GM06990 (cell line): ENCODE results near the gene TMEM255B.

Experiments used
- DNase-seq: peaks from one replicate; pipeline ENCODE4 v3.0.0-alpha.2; 2011; ENCODE audit not compliant: insufficient read length; ENCODE audit errors: extremely low read depth
- H3K27me3 ChIP-seq: replicated peaks from 2 replicates; pipeline ENCODE4 v1.6.0; 2011; ENCODE audit warnings: low read length; ENCODE audit not compliant: control insufficient read depth, insufficient read depth
- H3K36me3 ChIP-seq: 2 replicates; pipeline ENCODE4 v1.5.1; 2011; ENCODE audit warnings: low read length; ENCODE audit not compliant: control insufficient read depth, insufficient read depth
- H3K4me3 ChIP-seq: replicated peaks from 2 replicates; pipeline ENCODE4 v1.5.1; 2011; ENCODE audit warnings: low read depth, mild to moderate bottlenecking, control low read depth, low read length
- TF ChIP-seq, protein P1 (sequence below): IDR thresholded peaks from 2 replicates; pipeline ENCODE4 v1.5.1; 2011; ENCODE audit warnings: low read length, control low read depth, mild to moderate bottlenecking, inconsistent platforms; ENCODE audit not compliant: insufficient read depth, poor library complexity, severe bottlenecking

Gene TMEM255B

DNA sequence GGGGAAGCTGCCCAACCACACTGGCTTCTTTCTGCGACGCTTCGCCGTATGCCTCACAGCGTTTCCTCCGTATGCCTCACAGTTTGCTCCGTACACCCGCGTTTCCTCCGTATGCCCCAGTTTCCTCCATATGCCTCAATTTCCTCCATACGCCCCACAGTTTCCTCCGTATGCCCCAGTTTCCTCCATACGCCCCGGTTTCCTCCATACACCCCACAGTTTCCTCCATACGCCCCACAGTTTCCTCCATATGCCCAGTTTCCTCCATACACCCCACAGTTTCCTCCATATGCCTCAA, 82.3 kb downstream of the TMEM255B start:
- no peak for DNase-seq
- TF ChIP-seq, protein P1, sequence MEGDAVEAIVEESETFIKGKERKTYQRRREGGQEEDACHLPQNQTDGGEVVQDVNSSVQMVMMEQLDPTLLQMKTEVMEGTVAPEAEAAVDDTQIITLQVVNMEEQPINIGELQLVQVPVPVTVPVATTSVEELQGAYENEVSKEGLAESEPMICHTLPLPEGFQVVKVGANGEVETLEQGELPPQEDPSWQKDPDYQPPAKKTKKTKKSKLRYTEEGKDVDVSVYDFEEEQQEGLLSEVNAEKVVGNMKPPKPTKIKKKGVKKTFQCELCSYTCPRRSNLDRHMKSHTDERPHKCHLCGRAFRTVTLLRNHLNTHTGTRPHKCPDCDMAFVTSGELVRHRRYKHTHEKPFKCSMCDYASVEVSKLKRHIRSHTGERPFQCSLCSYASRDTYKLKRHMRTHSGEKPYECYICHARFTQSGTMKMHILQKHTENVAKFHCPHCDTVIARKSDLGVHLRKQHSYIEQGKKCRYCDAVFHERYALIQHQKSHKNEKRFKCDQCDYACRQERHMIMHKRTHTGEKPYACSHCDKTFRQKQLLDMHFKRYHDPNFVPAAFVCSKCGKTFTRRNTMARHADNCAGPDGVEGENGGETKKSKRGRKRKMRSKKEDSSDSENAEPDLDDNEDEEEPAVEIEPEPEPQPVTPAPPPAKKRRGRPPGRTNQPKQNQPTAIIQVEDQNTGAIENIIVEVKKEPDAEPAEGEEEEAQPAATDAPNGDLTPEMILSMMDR = no peak
- H3K4me3 ChIP-seq = no peak overlapping the region
- H3K36me3 ChIP-seq = no peaks in the 10 kb centered on the region
- no peaks in the 10 kb centered on the region for H3K27me3 ChIP-seq

DNA sequence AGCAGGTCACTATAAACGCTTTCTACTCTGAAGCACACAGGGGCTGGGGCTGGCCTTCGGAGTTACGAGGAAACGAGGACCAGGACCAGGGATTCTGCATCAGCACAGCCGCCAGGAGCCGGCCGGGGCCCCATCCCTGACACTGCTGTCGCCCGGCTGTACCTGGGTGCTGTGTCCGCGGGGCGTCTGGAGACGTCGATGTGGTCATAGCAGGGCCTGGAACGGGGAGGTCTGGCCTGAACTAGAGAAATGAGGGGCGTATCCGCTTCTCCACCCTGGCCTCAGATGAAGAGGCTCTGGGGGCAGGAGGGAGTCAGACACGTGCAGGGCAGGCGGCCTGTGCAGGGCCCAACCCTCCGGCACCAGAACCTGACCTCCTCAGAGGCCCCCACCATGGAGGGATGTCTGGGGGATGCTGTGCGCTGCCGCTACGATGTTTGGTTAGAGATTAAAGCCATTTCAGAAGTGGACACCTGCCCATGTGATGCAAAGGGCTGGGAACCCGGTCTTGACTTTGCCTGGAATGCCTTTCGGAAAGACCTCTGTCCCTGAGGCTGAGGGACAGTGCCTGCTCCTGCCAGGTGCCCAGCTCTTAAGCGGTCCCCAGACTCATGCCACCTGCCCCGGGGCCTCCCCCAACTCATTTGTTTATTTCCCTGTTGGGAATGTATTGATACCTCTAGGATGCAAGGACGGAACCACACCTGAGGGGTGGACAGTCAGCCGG, 83.5 kb downstream of the TMEM255B start:
- H3K36me3 ChIP-seq = no peaks in the 10 kb centered on the region
- DNase-seq = no peak
- H3K27me3 ChIP-seq = no peaks in the 10 kb centered on the region
- TF ChIP-seq, protein P1 = no peak
- no peak overlapping the region for H3K4me3 ChIP-seq

DNA sequence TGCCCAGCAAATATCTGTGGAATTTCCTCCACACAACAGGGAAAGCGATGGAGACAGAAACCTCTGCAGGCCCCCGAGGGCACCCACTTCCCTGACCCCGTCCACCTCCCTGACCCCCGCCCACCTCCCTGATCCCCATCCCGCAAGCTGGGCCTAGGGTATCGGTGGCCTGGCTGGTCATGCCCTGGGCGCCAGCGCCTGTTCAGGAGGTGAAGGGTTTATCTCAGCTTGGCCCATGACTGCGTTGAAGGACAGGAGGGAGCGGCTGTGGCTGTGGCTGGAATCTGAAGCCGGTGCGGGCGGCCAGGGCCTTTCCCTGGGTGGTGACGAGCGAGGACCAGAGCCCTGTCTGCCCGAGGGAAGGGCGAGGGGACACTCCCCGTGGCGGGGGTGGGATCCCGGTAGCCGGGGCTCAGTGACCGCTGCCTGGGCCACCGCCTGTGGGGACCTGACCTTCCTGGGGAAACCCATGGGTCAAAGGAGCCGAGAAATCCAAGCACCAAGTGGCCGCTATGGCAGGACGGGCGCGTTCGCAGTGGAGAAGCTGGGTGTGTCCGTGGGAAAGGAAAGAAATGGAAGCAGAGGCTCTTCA, 84.1 kb downstream of the TMEM255B start:
- TF ChIP-seq, protein P1 = no peak
- Histone ChIP-seq H3K36me3 (no peaks in the 10 kb centered on the region), H3K27me3 (no peaks in the 10 kb centered on the region), H3K4me3 (no peak overlapping the region)
- no peak for DNase-seq

DNA sequence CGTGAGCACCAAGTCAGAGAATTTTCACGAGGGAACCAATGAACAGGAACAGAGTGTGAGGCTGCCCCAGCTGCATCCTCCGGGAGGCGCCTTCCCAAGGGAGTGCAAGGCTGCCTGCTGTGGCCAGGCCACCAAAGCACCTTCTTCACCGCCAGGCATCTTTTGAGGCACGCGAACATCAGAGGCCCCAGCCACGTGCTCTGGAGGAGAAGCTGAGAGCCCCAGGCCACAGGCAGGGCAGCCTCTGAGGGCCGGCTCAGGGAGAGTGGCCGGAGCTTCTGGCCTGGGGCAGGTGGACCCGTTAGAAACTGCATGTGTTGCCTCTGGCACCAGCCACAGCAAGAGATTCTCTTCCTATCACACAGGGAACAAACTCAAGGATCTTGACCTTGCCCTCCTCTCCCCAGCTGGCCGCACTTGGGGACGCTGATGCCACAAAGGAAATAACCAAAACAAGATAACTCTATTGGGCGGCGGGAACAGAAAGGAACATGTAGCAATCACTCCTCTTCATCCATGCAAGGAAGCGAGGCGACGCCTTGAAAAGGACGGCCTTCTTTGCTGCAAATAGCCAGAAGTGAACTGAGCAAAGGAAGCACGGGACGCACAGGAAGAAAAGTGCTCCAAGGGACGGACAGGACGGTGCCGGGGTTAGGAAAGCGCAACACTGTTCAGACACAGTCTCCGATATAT, 85.0 kb downstream of the TMEM255B start:
- H3K4me3 ChIP-seq = no peak overlapping the region
- DNase-seq = no peak
- H3K36me3 ChIP-seq = no peaks in the 10 kb centered on the region
- H3K27me3 ChIP-seq = no peaks in the 10 kb centered on the region
- TF ChIP-seq, protein P1 = no peak

DNA sequence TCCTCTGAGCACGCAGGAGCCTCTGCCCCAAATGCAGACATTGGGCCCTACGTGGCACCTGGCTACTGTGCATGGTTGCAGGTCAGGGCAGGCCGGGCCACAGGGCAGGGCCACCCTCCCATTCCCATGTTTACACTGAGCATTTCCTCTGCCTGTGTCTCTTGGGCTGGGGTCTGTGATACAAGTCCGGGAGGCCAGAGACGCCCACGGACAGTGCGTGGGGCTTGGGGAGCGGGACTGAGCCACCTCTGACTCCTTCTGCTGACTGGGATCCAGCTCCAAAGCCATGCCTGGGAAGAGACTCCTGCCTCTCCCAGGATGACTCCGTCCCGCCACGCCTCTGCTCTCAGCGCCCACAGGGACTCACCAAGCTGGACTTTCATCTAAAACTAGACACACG, 86.0 kb downstream of the TMEM255B start:
- Histone ChIP-seq H3K27me3 (no peaks in the 10 kb centered on the region), H3K36me3 (no peaks in the 10 kb centered on the region), H3K4me3 (no peak overlapping the region)
- DNase-seq = no peak
- TF ChIP-seq, protein P1 = no peak
